Right ventricle myocardium inferior (tissue), 1 donor: ENCODE data around the gene SPTLC3. TPM values are rescaled to one million over a fixed set of nuclear protein-coding genes. Genes with fewer than 3 reads are reported as not detected.

ENCODE experiments used
- ATAC-seq: fragments of 200-7000 bp; cut with Tn5 transposase; one replicate; pipeline ENCODE4 v1.9.1; 2020; ENCODE audit warnings: mild to moderate bottlenecking, moderate library complexity
- DNase-seq: peaks from one replicate; pipeline ENCODE4 v3.0.0; 2021; ENCODE audit errors: missing footprints
- intact Hi-C: fragments of 100-400 bp; cut with DNase I; formaldehyde crosslinking; loops from one replicate; pipeline ENCODE4 v1.11.0; 2022
- total RNA-seq: library from RNA; stranded (reverse); fragmentation: NEBNext Ultra II Directional; extraction: Animal tissue kit (Norgen Biotek cat#: 25700); gene quantifications from one replicate; pipeline ENCODE4 v1.2.1, GENCODE V29; 2021
- donor health status: DM: no; HTN: yes; CAD: no; lungs with severe emphysema.

The SPTLC3 gene
- total RNA-seq, 1 donor from 2014 or later, result 6.9 TPM

- DNase-seq (no peak), ATAC-seq (no peak)
- intact Hi-C loops, result no loop called here
Measured at GRCh38 chr20:13205848-13206434, 197.2 kb downstream of the SPTLC3 start.

DNA sequence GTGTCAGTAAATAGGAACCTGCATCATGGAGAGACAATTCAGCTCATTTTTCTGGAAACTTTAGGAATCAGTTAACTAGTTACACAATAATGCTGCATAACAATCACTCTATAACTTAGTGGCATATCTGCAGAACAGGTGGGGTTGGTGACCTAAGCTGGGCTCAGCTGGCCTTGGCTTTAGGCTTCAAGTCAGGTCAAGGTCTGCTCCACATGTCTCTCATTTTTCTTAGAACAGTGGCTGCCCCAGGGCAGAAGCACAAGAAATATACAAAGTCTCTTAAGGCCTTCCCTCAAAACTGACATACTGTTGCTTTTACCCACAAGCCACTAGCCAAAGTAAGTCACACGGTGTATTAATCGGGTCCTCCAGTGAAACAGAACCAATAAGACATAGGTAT is 198.2 kb downstream of the SPTLC3 start:
- intact Hi-C loops, result no loop called here

DNA sequence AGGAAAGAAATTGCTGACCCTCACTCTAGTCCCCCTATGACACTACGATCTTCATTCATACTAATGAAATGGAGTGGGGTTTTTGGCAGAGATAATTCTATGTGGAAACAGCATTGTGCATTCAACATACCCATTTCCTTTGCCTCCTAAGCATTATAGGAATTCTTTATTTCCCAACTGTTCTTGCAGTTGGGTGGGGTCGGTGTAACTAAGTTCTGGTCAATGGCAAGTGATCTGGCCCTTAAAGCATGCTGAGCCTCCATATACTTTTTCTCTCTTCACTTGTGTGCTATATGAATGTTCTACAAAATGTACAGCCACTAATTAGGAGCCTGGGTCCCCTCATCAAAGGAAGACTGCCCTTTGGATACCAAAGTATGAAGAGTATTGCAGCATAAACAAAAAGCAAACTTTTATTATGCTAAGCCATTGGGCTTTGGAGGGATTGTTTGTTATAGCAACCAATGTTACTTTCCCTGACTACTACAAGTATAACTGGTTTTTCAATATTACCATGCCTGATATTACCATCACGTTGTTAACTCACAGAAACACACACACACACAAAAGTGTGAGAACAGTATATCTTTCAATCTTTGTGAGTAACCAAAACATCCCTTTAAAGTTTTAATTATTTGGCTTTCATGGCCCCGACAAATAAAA is 203.3 kb downstream of the SPTLC3 start:
- no peak for ATAC-seq
- intact Hi-C loops, result no loop called here
- DNase-seq, result no peak

More for the DNA sequence above, 198.2 kb downstream of the SPTLC3 start:
- DNase-seq (no peak), ATAC-seq (no peak)

DNA sequence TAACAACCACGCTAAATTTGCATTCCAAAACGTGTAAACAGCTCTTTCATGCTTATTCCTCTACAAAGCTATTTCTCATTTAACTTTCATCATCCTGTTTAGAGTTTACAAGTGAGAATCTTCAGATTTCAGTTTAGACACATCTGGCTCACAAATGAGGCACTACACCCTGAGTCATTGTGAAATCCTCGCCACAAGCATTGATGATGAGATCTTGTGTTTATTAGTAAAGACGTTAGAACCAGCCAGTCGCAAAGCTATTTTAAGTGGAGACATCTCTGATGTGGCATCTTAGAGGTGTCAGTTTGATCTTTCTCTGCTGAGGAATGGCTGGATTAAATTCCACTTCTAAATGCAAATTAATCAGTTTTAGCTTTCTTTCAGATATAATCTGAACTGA is 204.0 kb downstream of the SPTLC3 start:
- DNase-seq, result no peak
- ATAC-seq, result no peak
- intact Hi-C loops, result no loop called here

DNA sequence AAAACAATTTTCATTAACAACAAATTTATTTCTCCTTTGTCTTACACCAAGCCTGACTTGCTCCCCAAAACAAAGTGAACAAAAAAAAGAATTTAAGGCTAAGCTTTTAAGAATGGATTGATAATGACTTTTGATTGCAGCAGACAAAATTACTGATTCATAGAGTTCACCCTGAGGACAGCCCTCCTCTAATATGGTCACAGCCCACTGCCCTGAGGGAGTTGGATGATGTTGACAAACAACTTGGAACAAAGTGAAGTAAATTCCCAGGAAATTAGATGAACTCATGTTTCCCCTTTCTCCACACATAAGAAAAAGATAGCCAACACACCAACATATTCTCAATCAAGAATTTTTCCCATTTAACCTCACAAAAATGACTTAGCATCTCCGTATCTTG is 204.6 kb downstream of the SPTLC3 start:
- ATAC-seq (no peak), DNase-seq (no peak)
- intact Hi-C loops, result no loop called here

- intact Hi-C loops, result no loop called here
- ATAC-seq (no peak), DNase-seq (no peak)
Measured at GRCh38 chr20:13216533-13216932, 207.8 kb downstream of the SPTLC3 start.

Other genes with a start within 250 kb of the SPTLC3 start
- 1.2 TPM for gene ISM1, start 212.3 kb downstream of the SPTLC3 start, total RNA-seq